HG02623 (cell line): ENCODE results near the gene MSI2.

Experiments used
- ATAC-seq: cut with Tn5 transposase; IDR thresholded peaks from one replicate; pipeline ENCODE4 v1.9.1; 2021; ENCODE audit warnings: moderate library complexity; ENCODE audit not compliant: unreplicated experiment

MSI2 gene

DNA sequence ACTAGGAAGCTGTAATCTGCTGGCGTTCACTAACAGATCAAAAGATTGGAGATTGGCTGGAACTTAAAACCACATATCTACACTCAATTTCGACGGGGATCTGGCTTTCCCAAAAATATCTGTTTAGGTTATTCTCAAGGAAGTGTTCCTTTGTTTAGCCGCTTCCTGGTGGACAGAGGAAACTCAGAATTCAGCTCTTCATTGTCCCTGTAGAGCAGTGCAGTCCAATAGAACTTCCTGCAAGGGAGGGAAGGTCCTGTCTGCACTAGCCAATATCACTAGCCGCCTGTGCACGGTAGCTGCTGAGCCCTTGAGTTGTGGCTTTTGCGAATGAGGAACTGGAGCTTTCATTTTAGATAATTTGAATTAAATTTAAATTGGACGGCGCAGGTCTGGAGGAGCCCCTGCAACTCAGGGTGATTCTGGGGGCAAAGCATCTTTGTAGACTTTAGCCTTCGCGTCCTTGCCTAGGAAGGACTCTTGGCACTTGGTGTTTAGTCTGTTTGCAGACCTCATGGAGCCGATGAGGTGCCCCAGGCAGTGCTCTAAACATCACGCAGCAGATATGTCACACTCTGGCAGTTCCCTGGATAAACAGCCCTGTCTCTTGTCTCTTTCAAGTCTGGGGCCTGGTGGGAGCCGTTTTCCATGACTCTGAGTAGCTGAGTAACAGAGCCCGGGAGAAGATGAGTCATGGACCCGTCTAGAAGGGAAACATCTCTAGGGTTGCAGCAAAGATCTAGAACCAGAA is 366.5 kb downstream of the MSI2 start:
- peak; percentile 54 for ATAC-seq

DNA sequence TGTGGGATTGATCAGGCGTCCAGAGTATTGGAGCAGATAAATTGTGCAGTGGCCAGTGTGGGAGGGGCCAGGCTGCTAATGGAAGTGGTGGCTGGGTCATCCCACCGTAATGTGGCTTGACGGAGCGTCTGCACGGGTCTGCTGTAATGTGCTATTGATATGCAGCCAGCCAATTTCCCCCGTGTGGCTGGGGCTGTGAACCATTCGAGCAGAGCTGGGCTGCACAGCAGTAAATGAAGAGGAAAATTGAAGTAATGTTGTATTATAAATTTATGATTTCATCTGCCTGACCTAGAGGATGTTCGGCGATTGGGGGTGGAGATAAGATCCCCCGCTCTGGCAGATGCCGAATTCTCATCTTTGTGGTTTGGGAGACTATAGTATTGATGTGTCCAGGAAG is 367.3 kb downstream of the MSI2 start:
- ATAC-seq = no peak

DNA sequence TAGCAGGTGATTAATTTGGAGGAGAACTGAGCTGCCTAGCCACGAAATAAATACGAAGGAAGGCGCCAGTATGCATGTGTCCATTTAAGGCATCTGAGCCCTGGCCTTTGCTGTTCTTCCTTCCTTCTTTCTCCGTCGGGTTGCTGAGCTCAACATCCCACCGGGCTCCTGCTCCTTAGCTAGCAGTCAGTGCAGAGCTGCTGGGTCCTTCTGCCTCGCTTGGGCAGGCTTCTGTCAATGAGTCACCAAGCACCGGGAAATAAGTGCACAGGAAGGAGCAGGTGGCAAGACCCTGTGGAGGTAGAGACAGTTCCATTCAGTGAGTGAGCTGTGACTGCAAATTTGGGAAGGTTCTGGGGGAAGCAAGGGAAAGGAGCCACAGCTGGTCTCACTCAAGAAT is 368.1 kb downstream of the MSI2 start:
- ATAC-seq = no peak

DNA sequence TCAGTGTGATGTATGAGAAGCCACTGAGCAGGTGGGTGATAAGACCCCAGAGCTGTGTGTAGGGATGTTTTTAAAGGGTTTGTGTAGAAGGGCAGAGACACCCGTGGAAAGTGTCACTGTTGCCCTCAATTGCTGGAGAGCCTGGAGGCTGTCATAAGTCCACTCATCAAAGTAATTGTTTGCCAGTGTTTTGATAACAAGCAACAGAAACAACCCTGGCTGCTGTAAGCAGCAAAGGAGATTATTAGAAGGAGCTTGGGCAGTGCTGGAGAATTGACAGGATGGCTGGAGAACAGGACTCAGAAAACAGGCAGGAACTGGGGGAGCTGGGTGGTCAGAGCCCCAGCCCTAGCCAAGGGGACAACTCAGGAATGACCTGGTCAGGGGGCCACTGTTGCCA is 369.2 kb downstream of the MSI2 start:
- no peak for ATAC-seq

DNA sequence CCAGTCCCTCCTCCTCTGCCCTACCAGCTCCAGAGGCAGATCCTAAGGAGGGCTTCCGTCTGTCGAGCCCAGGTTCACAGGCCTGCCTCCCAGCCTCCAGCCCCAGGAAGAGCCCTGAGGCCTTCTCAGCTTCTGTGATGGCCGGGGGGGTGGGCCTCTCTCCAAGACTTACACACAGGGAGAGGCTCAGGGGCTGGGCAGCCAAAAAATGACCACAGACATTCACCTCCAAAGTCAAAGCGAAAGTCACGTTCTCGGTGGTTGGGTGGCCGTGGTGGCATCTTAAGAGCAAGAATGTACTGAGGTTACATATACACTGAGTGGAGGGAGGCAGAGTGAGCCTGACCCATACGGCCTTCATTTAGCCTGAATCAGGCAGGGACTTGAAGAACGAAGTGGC is 369.6 kb downstream of the MSI2 start:
- ATAC-seq = no peak

DNA sequence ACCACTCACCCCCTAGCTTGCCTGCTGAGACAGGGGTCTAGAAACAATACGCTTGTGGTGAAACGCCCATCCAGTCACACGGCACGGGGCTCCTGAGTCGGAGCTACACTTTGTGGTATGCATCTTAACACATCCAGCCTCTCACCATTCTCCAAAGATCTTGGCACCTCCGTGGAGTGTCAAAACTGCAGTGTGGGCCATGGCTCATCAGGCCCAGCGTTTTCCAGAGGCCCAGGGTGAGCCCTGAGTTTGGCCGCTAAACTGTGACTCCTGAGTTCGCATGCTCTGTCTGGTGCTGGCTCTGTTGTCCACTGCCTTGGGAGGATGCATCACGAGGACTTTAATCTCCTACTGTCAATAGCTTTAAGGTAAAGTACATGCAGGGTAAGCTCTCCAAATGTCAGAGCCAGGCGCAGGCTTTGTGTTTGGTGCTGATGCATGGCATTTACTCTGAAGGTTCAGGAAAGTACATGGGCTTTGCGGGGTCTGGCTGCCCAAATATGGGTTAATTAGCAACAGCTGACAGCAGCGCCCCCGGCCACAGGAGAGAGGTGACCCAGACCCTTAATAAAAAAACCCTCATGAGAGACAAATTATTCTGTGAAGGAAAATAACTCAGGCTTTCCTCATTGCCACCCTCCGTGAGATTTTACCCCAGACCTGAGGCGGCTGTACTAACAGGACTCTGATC is 370.3 kb downstream of the MSI2 start:
- ATAC-seq = no peak

DNA sequence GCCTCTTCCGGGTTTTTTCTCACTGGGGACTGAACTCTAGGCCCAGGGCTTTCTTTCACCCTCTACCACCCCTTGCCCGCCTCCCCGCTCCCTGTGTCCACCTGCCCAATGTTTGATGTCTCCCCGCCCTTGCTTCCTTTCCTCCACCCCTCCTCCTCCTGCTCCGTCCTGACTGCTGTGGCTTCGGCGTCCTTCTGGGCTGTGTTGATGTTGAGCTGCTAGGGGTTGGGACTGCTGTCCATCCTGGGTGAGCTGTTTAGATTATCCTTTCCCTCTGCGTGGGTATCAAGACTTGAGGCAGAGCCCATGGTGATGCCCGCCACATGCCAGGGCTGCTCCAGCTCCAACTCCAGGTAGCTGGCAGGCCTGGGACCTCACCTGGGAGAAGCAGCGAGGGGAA is 371.3 kb downstream of the MSI2 start:
- ATAC-seq = no peak

DNA sequence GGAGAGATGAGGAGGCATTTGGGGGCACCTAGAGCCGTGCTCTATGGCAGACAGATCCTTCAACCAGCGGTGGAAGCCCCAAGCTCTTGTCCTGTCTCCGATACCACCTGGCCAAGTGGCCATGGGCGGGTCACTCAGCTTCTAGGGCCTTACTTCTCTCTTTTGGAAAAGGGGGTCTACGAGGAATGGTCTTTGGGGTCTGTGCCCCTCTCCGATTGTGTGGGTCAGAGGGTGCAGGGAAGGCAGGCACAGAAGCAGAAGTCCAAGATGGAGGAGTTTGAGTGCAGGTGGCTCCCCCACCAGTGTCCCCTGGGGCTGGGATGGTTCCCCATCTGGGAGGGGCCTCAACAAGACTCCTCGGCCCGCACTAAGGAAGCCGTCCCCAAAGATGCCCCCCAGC is 372.1 kb downstream of the MSI2 start:
- ATAC-seq = no peak

DNA sequence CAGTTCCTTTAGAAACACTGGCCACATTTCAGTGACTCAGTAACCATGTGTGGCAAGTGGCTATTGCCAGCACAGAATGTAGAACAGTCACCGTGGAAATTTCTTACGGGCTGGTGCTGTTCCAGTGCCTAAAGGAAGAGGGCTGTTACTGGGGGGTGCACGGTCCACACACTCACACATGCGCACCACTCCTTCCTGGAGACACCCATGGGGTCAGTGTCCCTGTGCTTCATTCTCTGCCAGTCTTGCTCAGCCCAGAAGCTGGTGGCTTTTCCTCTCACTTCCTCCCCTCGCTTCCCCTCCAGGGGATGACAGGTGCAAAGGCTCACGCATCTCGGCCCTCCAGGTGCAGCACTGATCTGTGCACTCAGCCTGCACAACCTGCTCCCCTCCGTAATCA is 373.1 kb downstream of the MSI2 start:
- ATAC-seq = peak; percentile 70

DNA sequence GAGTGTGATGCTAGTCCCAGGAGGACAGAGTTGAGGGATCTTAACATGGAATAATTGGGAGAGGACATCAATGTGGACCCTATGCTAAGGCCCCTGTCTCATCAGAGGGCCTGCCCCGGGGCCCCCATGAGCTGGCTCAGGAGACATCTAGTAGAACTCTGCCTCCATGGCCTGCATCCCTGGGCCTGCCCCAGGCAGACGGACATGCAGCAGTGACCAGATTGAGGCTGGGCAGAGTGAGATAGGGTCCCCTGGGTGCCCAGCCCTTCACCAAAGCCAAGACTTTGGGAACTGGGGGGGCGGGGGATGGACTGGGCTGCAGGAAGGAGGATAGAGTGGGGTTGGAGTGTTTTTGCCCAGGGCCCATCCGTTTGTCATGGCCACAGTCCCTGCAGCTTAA is 373.6 kb downstream of the MSI2 start:
- ATAC-seq = no peak

DNA sequence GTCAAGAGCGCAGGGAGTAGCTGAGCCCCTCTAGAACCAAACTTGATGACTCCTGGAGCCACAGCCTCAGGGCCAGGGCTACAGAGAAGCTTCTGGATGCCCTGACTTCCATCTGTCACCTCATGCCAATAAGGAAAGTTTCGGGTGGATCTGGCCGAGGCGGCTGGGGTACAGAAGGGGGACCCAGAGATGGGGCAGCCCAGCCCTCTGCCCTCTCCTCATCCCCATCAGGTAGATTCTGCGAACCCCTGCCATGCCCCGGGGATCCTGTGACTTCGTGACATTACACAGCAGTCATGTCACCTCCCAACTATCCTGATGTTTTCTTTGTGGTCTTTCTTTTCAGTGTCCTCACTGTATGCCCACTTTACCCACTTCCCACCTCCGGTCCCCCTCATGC is 374.4 kb downstream of the MSI2 start:
- ATAC-seq = no peak

DNA sequence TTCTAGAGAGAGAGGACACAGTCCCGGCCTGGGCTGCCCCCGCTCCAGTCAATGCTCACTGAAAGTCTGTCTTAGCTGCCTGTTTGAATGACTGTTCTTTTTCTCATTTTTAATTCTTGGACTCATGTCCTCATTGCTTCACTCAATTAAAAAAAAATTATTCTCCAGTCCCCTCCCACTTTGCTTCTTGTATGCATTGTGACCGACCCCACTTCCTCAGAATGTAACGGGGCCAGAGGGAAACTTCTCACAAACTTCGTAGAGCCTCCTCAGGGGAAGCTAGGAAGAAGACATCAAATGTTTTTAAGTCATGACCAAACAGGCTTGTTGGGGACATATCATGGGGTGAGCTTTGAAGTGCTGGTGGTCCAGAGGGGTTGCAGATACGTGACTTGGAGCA is 375.5 kb downstream of the MSI2 start:
- no peak for ATAC-seq

DNA sequence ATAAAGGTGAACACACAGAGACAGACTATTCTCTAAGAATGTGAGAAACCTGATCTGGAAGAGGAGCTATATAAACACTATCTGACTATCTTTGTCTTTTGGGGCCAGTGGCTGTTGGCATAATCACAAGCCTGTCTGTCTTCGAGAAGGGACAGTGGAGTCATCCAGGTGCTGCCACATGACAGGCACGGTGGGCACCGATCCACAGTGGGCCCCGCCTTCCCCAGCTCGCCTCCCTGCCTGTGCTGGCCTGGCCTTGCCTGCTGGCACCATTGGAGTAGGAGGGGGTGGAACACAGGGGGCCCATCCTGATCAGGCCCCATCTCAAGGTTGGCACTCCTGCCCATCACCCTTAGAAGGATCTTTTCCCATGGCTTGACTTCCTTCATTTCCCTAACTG is 376.0 kb downstream of the MSI2 start:
- ATAC-seq = no peak

DNA sequence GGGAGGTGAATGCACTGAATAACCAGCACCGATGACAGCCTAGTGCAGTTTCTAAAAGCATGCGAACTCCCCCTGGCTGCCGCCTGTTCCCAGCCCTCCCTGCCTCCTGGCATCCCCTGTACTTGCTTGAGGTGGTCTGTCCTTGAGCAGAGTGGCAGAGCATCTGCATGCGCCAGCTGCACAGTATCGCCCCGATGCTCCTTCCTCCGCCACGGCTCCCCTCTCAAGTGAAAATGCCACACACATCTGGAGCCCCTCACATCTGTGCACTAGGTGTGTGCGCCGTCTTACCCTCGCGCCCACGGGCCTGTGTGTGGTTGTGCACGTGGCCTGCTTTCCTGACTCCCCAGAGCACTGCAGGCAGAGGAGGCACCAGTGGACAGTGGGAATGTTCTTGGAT is 376.9 kb downstream of the MSI2 start:
- no peak for ATAC-seq

DNA sequence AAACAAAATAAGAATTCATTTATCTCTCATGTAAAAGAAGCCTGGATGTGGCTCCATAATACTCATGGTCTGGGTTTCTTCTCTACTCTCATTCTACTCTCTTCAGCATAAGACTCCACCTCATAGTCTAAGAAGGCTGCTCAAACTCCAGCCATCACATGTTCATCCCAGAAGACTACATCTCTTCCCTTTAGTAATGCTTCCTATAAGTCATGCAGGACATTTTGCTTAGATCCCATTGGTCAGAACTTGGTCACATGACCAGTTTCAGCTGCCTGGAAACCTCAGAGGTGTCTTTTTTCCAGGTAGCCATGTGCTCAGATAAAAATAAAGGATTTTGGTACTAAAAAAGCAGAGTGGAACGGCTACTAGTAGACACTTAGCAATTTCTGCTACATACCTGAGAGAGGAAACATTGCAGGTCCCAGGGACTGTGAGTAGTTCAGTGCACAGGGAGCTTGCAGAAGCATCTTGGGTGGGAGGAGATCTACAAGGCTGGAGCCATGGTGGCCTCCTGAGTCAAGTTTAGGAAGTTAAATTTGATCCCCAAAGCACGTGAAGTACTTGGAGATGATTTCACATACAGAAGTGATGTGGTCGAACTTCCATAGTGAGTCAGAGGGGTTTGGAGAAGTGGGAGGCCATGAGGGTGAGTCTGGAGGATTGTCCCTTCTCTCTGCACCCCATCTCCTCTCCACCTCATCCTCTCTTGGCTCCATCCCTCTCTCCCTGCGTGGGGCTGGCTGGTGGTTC is 378.6 kb downstream of the MSI2 start:
- ATAC-seq = no peak

DNA sequence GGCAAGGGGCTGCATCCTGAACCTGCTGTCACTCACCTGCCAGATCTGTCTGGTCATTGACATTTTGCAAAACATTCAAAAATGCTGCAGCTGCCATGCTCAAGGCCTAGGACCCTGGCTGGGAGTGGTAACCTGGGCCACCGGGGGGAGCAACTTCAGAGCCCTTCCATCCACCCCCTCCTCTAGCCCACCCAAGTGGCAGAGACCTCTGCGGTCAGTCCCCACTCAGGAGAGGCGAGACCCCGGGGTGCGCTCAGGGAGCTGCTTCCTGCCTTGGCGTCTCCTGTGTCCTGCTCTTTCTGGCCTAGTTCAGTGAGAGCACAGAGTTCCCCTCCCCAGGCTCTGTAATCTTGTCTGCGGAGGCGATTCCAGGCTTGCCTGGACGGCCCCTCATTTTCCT is 380.0 kb downstream of the MSI2 start:
- ATAC-seq = no peak

DNA sequence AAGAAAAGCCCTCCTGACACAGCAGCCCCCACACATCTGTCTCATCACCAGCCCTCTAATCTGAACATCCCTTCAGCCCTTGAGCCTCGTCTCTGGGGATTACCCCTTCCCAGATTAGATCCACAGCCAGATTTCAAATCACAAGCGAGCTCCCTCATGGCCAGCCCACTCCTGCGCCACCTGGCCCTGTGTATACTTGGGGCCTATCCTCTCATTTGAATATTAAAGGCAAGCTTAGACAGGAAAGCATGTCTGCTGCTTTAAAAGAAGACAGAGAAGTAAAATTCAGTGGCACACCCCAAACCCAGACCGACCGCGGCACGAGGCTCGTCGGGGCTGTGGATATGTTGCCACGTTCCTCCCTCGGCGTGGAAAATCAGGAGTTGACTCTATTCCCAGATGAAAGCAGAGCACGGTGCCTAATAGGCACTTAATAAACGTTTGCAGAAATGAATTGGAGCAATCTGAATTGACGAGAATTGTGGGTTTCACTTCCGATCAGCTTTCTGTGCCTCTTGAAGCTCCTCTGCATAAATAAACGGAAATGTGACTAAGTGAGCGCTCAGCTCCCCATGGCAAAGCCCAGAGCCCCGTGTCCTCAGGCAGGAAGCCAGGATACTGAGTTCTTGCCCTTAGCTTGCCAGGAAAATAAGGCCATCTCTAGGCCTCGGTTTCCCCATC is 380.8 kb downstream of the MSI2 start:
- ATAC-seq = no peak

DNA sequence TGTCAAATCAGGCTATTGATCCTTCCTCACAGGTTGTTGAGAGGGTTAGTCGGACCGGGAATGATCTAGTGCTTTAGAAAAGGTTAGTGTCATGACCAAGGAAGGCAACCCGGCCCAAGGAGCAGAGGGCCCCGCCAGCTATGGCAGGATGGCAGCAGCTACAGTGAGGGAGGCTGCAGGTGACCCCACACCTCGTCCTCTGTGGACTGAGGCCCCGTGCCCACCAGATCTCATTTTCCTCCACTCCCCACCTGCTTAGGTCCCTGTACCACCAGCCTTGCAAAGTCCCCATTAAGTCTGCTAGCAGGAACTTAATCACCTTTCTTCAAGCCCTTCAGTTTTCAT is 381.3 kb downstream of the MSI2 start:
- no peak for ATAC-seq

DNA sequence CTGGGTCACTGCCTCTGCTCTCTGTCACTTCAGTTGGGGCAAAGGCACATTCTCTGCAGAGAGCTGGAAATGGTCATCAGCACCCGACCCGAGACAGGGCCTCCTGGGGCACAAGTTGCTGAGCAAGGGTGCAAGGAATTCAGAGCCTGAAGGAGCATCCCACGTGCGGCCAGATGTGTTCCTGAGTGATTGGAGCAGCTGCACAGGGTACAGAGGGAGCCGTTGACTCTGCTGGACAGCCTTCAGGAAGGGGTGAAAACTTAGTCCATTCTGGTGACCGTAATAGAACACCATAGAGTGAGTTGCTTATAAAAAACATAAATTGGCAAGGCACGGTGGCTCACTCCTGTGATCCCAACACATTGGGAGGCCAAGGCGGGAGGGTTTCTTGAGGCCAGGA is 382.0 kb downstream of the MSI2 start:
- no peak for ATAC-seq

DNA sequence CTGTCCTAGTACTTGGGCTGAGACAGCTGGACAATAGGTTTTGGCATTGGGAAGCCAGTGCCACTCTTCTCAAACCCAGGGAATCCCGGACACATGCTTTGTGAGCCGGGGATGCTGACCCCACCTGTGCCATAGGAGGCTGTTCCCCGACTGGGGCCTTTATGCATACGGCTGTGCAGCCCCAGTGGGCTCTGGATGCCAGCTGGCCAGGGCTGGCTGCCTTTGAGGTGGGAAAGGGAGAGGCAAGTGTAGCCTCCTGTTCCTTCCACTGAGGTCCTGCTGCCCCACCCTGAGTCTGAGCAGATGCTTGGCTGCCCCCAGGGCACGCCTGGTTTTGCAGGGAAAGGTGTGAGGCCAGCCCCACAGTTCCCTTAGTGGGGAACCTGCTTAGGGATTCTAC is 383.1 kb downstream of the MSI2 start:
- no peak for ATAC-seq

DNA sequence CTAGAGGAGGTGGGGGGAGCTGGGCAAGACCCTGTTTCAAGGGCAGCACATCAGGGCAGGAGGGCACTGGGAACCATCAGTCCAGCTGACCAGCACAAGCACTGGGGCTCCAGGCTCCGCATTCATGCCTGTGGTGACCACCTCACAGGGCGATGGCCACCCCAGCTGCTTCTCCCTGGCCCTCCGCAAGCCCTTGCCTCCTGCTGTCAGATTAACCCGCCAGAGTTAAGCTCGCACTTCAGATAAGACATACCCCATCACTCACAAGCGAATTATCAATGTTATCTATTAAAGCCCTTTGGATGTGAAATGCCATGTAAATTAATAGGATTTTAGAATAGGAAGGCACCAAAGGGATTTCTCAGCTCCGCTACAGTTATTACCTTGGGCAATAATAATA is 383.8 kb downstream of the MSI2 start:
- ATAC-seq = no peak

DNA sequence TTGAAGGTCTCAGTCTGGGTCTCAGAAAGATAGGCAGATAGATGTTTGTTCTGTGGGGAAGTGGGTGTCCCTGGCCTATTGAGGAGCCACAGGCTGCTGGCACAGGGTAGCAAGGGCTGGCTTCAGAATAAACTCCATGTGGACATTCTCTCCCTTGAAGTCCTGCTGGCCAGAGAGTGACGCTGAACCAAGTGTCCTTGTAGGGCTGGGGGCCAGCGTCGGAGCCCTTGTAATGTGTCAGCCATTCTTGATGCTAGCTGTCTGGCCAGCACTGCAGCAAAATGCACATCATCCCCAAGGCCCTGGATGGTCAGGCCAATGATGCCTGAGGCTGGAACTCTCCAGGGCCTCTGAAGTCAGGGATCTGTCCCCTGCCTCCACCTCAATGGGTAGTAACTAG is 385.4 kb downstream of the MSI2 start:
- ATAC-seq = no peak
